ENCODE data around the gene EIF4E1B. TPM values are rescaled to one million over a fixed set of nuclear protein-coding genes. Genes with fewer than 3 reads are reported as not detected.

EIF4E1B gene
- total RNA-seq, 2 experiments from 2014 or later = not detected

- H3K27ac Mint-ChIP-seq = no peak overlapping the region
- peak; percentile 64 for DNase-seq
- peaks cover 42% of the 10 kb centered on the region for H3K4me1 Mint-ChIP-seq
- H3K36me3 Mint-ChIP-seq = peaks cover 5% of the 10 kb centered on the region
- H3K4me3 Mint-ChIP-seq = no peak overlapping the region
- no peaks in the 10 kb centered on the region for H3K9me3 Mint-ChIP-seq
- no peaks in the 10 kb centered on the region for H3K27me3 Mint-ChIP-seq
These were observed 27.6 kb downstream of the EIF4E1B start for GRCh38 chr5:176658007-176658599.

GRCh38 chr5:176658817-176659511 is 28.5 kb downstream of the EIF4E1B start:
- peaks cover 2% of the 10 kb centered on the region for H3K27me3 Mint-ChIP-seq
- no peaks in the 10 kb centered on the region for H3K9me3 Mint-ChIP-seq
- H3K4me1 Mint-ChIP-seq = peaks cover 35% of the 10 kb centered on the region
- H3K4me3 Mint-ChIP-seq = peak overlapping the region; percentile 15
- H3K36me3 Mint-ChIP-seq = no peaks in the 10 kb centered on the region
- no peak for DNase-seq
- H3K27ac Mint-ChIP-seq = no peak overlapping the region

- H3K27ac Mint-ChIP-seq = no peak overlapping the region
- H3K36me3 Mint-ChIP-seq = no peaks in the 10 kb centered on the region
- H3K9me3 Mint-ChIP-seq = no peaks in the 10 kb centered on the region
- H3K4me1 Mint-ChIP-seq = peaks cover 31% of the 10 kb centered on the region
- DNase-seq = no peak
- H3K27me3 Mint-ChIP-seq = peaks cover 7% of the 10 kb centered on the region
- H3K4me3 Mint-ChIP-seq = no peak overlapping the region
These were observed 29.0 kb downstream of the EIF4E1B start for GRCh38 chr5:176659512-176659839.

- Mint-ChIP-seq H3K27me3 (peaks cover 7% of the 10 kb centered on the region), H3K4me1 (peaks cover 31% of the 10 kb centered on the region), H3K36me3 (no peaks in the 10 kb centered on the region), H3K9me3 (no peaks in the 10 kb centered on the region), H3K4me3 (no peak overlapping the region), H3K27ac (no peak overlapping the region)
- no peak for DNase-seq
These were observed 29.5 kb downstream of the EIF4E1B start for GRCh38 chr5:176659860-176660461.

- Mint-ChIP-seq H3K9me3 (no peaks in the 10 kb centered on the region), H3K4me1 (peaks cover 28% of the 10 kb centered on the region), H3K36me3 (no peaks in the 10 kb centered on the region), H3K27ac (no peak overlapping the region), H3K27me3 (peaks cover 7% of the 10 kb centered on the region), H3K4me3 (no peak overlapping the region)
- DNase-seq = no peak
These were observed 30.0 kb downstream of the EIF4E1B start for GRCh38 chr5:176660530-176660859.

DNA sequence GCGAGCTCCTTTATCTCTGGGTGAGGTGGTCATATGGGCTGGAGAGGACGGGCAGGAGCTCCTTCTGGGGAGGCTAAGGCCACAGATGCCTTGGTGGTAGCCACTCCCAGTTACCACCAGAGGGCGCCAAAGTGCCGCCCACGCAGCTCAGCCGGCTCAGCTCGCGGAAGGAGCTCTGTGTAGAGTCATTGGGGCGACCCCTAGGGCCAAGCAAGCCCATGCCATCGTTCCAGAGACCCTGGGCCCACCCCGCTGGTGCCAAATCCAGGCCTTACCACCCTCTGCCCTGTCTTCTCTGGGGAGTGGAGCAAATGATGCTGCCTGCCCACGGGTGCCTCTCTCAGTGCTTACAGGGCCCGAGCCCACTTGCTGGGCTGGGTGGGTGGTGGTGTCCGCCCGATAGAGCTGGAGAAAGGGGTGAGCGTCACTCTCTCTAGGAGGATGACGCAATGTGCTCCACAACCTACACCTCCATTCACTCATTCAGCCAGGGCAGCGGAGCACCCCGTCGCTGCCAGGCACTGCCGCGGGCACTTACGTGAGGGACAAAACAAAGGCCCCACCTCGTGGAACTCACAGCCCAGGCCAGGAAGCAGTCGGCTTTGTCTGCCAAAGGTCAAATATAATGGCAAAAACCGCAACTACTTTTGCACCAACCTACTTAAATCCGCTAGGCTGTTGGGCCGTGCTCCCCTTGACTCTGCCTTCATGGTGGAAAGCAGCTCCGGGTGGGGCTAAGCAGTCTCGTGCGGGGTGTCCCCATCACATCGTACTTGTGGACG is 30.6 kb downstream of the EIF4E1B start:
- H3K4me1 Mint-ChIP-seq = peaks cover 28% of the 10 kb centered on the region
- H3K27me3 Mint-ChIP-seq = peaks cover 7% of the 10 kb centered on the region
- H3K4me3 Mint-ChIP-seq = no peak overlapping the region
- no peak overlapping the region for H3K27ac Mint-ChIP-seq
- peak; percentile 82 for DNase-seq
- H3K36me3 Mint-ChIP-seq = no peaks in the 10 kb centered on the region
- H3K9me3 Mint-ChIP-seq = no peaks in the 10 kb centered on the region

DNA sequence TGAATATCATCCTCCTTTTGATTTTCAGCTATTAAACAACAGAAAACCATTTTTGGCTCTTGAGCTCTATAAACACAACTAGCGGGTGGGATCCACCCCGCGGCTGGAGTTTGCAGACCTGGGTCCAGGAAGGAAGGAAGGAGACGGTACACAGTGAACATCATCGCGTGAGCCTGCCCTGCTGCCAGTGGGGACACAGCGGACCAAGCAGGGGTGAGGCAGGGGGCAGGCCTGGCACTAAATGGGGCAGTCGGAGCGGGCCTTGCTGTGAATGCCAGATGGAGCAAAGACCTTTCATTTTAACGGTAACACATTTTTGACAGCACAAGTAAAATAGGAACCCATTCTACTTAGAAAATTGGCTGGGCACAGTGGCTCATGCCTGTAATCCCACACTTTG is 31.2 kb downstream of the EIF4E1B start:
- H3K36me3 Mint-ChIP-seq = no peaks in the 10 kb centered on the region
- no peak for DNase-seq
- H3K27ac Mint-ChIP-seq = no peak overlapping the region
- peaks cover 28% of the 10 kb centered on the region for H3K4me1 Mint-ChIP-seq
- no peaks in the 10 kb centered on the region for H3K9me3 Mint-ChIP-seq
- no peak overlapping the region for H3K4me3 Mint-ChIP-seq
- peaks cover 10% of the 10 kb centered on the region for H3K27me3 Mint-ChIP-seq

- peaks cover 28% of the 10 kb centered on the region for H3K4me1 Mint-ChIP-seq
- H3K4me3 Mint-ChIP-seq = no peak overlapping the region
- no peak for DNase-seq
- no peaks in the 10 kb centered on the region for H3K9me3 Mint-ChIP-seq
- H3K27ac Mint-ChIP-seq = no peak overlapping the region
- H3K36me3 Mint-ChIP-seq = no peaks in the 10 kb centered on the region
- H3K27me3 Mint-ChIP-seq = peaks cover 10% of the 10 kb centered on the region
These were observed 32.2 kb downstream of the EIF4E1B start for GRCh38 chr5:176662371-176663333.

DNA sequence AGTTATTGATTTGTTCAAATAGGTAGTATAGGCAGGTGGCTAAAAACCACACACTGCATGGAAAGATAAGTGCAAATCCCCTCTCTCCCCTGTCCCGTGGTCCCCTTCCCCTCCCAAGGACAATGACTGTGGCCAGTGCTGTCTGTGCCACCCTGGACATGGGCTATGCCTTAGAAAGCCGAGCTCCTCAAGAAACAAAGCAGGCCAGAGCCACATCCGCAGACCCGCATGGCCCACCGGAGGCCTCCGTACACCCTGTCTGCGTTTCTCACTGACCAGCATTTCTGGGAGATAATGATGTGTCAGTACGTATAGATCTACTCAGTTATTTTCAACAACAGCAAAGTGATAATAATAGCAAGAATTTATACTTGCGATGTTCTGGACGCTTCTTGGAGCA is 33.1 kb downstream of the EIF4E1B start:
- Mint-ChIP-seq H3K4me3 (no peak overlapping the region), H3K36me3 (no peaks in the 10 kb centered on the region), H3K27ac (no peak overlapping the region), H3K27me3 (peaks cover 13% of the 10 kb centered on the region), H3K9me3 (no peaks in the 10 kb centered on the region), H3K4me1 (peaks cover 19% of the 10 kb centered on the region)
- no peak for DNase-seq

GRCh38 chr5:176664479-176664878 is 34.0 kb downstream of the EIF4E1B start:
- peaks cover 10% of the 10 kb centered on the region for H3K4me1 Mint-ChIP-seq
- no peak overlapping the region for H3K4me3 Mint-ChIP-seq
- H3K9me3 Mint-ChIP-seq = no peaks in the 10 kb centered on the region
- H3K27me3 Mint-ChIP-seq = peaks cover 17% of the 10 kb centered on the region
- H3K27ac Mint-ChIP-seq = no peak overlapping the region
- DNase-seq = no peak
- H3K36me3 Mint-ChIP-seq = no peaks in the 10 kb centered on the region

DNA sequence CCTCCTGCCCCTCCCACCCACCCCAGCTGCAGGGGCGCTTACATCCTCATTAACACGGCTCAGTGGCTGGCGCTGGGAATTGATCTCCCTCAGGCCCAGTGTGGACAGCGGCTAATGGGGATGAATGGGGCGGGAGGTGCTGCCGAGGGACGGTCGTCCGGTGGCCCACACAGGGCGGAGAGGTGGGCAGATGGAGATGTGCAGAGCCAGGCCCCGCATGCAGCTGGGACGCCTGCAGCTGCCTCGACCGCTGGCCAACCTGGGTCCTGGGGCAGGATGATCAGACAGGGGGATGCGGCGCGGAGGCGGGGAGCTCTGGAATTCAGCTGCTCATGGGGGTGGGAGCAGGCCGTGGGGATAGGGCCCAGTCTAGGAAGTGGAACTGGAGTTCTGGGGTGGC is 34.4 kb downstream of the EIF4E1B start:
- Mint-ChIP-seq H3K27me3 (peaks cover 17% of the 10 kb centered on the region), H3K4me1 (peaks cover 8% of the 10 kb centered on the region), H3K27ac (no peak overlapping the region), H3K4me3 (no peak overlapping the region), H3K36me3 (no peaks in the 10 kb centered on the region), H3K9me3 (no peaks in the 10 kb centered on the region)
- DNase-seq = no peak

DNA sequence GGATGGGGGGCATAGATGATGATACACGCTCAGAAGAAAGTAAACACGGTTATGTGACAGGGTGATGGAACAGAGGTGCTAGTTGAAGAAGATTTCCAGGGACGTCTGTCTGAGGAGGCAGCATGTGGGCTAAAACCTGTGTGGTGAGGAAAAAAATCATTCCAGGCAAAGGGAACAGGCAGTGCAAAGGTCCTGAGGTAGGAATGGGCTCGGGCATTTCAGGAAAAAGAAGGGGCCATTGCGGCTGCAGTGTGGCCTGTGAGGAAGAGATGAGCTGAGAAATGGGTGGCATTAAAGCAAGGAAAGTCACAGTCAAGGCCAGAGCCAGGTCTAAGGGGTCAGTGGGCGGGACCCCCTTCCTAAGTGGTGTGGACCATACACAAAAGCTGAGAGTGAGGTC is 35.0 kb downstream of the EIF4E1B start:
- no peaks in the 10 kb centered on the region for H3K36me3 Mint-ChIP-seq
- no peak overlapping the region for H3K27ac Mint-ChIP-seq
- H3K27me3 Mint-ChIP-seq = peaks cover 17% of the 10 kb centered on the region
- no peak for DNase-seq
- H3K4me1 Mint-ChIP-seq = peaks cover 4% of the 10 kb centered on the region
- H3K9me3 Mint-ChIP-seq = no peaks in the 10 kb centered on the region
- no peak overlapping the region for H3K4me3 Mint-ChIP-seq

GRCh38 chr5:176667637-176668036 is 37.2 kb downstream of the EIF4E1B start:
- H3K27ac Mint-ChIP-seq = no peak overlapping the region
- H3K9me3 Mint-ChIP-seq = no peaks in the 10 kb centered on the region
- no peaks in the 10 kb centered on the region for H3K4me1 Mint-ChIP-seq
- no peak for DNase-seq
- H3K4me3 Mint-ChIP-seq = no peak overlapping the region
- no peaks in the 10 kb centered on the region for H3K36me3 Mint-ChIP-seq
- H3K27me3 Mint-ChIP-seq = peaks cover 29% of the 10 kb centered on the region

GRCh38 chr5:176670449-176670848 is 40.0 kb downstream of the EIF4E1B start:
- Mint-ChIP-seq H3K4me1 (no peaks in the 10 kb centered on the region), H3K4me3 (no peak overlapping the region), H3K36me3 (no peaks in the 10 kb centered on the region), H3K27ac (no peak overlapping the region), H3K27me3 (peaks cover 26% of the 10 kb centered on the region), H3K9me3 (no peaks in the 10 kb centered on the region)
- no peak for DNase-seq

Measured in activated naive CD8-positive, alpha-beta T cell treated with anti-CD3 and anti-CD28 coated beads for 36 hours (primary cell).